ENCODE measurements around the gene CDH24. TPM values are rescaled to one million over a fixed set of nuclear protein-coding genes. Genes with fewer than 3 reads are reported as not detected.

Gene CDH24
- total and polyA plus RNA-seq, 2 of the 8 experiments (the other 6 are each of a cell fraction or from before 2014, with no cell fraction given): 18.1 to 27.6 TPM

DNA sequence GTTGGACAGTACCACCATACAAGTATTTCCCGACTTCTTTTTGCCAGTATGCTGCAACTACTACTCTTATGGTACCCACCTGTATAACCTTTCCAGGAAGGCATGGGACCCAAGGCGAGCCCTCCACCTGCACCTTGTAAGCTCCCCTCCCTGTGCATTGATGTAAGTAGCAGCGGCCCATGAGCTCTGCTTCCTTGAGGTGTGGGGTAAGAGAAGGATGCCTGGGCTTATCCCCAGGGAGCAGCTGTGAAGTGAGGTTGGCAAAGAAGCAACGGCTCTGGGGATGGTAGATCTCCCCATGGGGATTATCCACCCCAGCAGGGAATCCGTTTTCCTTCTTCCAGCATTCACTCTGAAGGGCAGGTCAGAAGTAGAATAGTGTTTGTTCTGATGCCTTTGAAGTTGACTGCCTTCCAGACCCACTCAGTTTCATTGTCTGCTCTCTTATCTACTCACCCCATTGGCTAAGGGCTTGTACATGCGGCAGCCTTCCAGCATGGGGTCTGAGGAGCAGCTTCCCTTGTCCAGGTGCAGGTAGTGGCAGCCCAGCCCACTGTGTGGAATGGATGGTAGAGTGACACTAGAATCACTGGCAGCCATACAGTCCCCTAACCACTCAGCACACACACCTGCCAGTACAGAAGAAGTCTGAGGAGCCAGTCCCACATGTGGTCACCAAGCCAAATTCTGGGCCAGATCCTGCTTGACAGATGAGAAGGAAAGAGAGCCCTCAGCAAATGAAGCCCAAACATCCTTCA lies 44.1 kb upstream of the CDH24 start (continued):
- TF ChIP-seq HDAC6 (IDR thresholded peaks at IDR 0.05; ENCODE audit: low read depth, low read length) (no peak), JUND (IDR thresholded peaks at IDR 0.05; ENCODE audit: low read length) (no peak), POLR2A (IDR thresholded peaks at IDR 0.05; ENCODE audit: control extremely low read depth in 1 of 2, low read depth in 2 of 2, low read length in 2 of 2) (no peak), KDM4A (IDR thresholded peaks at IDR 0.05; ENCODE audit: low read depth, low read length, severe bottlenecking) (no peak)

Data from H1 (cell line).